ENCODE results near the gene CDK2AP2.
A peak's percentile ranks its signal among the peaks of the same experiment; 100 is the strongest.

CDK2AP2 gene

DNA sequence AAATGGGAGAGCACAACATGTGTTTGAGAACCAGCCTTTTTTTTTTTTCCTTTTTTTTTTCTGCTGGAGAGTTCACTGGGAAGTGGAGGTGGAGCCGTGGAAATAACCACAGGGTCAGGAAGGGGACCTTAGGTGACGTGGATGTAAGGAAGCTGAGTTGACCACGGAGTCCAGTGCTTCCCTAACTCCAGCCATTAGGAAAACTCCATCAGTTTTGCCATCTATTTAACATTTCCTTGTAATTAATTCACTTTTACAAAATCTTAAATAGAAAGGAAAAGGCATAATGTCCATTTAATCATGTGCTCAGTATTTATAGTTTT lies 2.0 kb upstream of the CDK2AP2 start:
- in situ Hi-C loops (cut with MboI; ENCODE audit: low sequenced_read_pairs, unreplicated experiment) = no loop called here
- no peak for DNase-seq (ENCODE audit: low spot score)
- TF ChIP-seq, protein P1, sequence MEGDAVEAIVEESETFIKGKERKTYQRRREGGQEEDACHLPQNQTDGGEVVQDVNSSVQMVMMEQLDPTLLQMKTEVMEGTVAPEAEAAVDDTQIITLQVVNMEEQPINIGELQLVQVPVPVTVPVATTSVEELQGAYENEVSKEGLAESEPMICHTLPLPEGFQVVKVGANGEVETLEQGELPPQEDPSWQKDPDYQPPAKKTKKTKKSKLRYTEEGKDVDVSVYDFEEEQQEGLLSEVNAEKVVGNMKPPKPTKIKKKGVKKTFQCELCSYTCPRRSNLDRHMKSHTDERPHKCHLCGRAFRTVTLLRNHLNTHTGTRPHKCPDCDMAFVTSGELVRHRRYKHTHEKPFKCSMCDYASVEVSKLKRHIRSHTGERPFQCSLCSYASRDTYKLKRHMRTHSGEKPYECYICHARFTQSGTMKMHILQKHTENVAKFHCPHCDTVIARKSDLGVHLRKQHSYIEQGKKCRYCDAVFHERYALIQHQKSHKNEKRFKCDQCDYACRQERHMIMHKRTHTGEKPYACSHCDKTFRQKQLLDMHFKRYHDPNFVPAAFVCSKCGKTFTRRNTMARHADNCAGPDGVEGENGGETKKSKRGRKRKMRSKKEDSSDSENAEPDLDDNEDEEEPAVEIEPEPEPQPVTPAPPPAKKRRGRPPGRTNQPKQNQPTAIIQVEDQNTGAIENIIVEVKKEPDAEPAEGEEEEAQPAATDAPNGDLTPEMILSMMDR (IDR thresholded peaks at IDR 0.05; ENCODE audit: borderline replicate concordance, control extremely low read depth, extremely low read depth, insufficient read depth, missing control alignments) = no peak

GRCh38 chr11:67508486-67509121 lies 642 bp upstream of the CDK2AP2 start:
- in situ Hi-C loops (cut with MboI; ENCODE audit: low sequenced_read_pairs, unreplicated experiment) = loop anchor here (10.0 kb wide), 1 partner anchor 124 kb away; no protein-coding TSS in a partner anchor
- peak; percentile 99 for DNase-seq (ENCODE audit: low spot score)
- TF ChIP-seq, protein P1 (IDR thresholded peaks at IDR 0.05; ENCODE audit: borderline replicate concordance, control extremely low read depth, extremely low read depth, insufficient read depth, missing control alignments) = no peak

- TF ChIP-seq, protein P1 (IDR thresholded peaks at IDR 0.05; ENCODE audit: borderline replicate concordance, control extremely low read depth, extremely low read depth, insufficient read depth, missing control alignments) = no peak
- in situ Hi-C loops (cut with MboI; ENCODE audit: low sequenced_read_pairs, unreplicated experiment) = loop anchor here (10.0 kb wide), 1 partner anchor 123 kb away; no protein-coding TSS in a partner anchor
- no peak for DNase-seq (ENCODE audit: low spot score)
Measured at GRCh38 chr11:67507242-67507863, 609 bp downstream of the CDK2AP2 start.

GRCh38 chr11:67506426-67507051 lies 1.4 kb downstream of the CDK2AP2 start:
- in situ Hi-C loops (cut with MboI; ENCODE audit: low sequenced_read_pairs, unreplicated experiment) = loop anchor here (10.0 kb wide), 1 partner anchor 122 kb away; no protein-coding TSS in a partner anchor
- DNase-seq (ENCODE audit: low spot score) = no peak
- TF ChIP-seq, protein P1 (IDR thresholded peaks at IDR 0.05; ENCODE audit: borderline replicate concordance, control extremely low read depth, extremely low read depth, insufficient read depth, missing control alignments) = no peak

DNA sequence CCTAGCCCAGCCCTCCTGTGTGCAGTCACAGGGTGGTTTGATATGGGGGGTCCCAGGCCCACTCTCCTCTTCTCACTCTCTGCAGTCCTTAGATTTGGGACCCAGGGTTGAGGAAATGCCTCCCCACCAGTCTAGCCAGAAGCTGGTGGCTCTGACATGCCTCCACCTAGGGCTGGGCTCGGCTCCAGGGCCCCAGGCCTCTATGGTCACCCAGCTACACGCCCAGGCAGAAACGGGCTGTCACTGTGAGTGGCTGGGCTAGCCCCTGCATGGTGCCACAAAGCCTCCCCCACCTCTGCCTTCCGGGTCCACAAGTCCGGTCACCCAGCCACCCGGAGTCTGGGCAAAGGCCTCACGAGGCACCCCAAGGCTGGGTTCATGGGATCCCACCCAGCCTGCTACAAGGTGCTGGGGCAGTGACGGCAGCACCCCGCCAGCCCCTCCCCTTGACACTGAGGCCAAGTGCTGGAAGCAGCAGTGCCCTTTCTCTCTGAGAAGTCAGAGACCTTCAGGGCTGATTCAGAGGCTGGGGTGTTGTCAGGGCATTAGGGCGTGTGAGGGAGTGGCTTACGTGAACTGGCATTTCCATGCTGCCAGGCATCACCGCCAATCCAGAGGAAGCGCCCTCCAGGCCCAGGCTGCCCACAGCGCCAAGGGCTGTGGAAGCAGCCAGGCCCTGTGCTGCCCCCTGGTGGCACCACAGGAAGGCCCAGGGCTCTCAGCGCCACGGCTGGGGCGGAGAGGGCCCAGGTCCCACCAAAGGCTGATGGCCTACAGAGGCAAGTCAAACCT lies 2.2 kb downstream of the CDK2AP2 start:
- in situ Hi-C loops (cut with MboI; ENCODE audit: low sequenced_read_pairs, unreplicated experiment) = loop anchor here (10.0 kb wide), 1 partner anchor 121 kb away; no protein-coding TSS in a partner anchor
- TF ChIP-seq, protein P1 (IDR thresholded peaks at IDR 0.05; ENCODE audit: borderline replicate concordance, control extremely low read depth, extremely low read depth, insufficient read depth, missing control alignments) = peak; percentile 95
- DNase-seq (ENCODE audit: low spot score) = peak; percentile 85

DNA sequence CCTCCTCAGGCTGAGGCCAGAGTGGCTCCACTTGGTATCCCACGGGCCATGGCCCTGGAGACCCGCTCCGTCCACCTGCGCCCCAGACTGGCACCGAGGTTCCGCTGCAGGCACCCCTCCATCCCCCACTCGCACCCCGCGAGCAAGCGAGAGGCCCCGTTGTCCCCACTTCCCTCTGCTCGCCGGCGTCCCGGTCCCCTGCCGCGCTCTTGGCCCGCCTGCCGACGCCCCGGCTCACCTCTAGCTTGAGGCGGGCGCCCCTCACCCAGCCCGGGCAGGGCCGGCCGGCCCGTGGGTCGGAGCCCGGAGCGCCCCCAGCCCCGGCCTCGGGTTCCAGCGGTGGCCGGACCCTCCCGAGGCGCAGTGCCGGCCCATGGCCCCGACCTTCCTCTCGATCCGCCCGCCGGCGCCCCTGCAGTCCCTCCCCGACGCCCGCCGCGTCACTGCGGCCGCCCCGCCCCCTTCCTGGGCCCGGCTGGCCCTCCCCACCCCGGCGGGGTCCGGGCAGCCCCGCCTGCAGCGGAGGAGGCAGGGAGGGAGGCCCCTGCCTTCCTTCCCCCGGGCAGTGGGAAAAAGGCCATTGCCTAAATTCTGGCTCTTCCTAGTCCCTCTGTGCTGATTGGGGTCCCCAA lies 2.9 kb downstream of the CDK2AP2 start, which contains the start of gene PITPNM1:
TSS of gene PITPNM1 (minus strand) at position 414 of the 632 bp plus-strand sequence. CDS start 1,183 bp downstream, outside the sequence.
- peak; percentile 91 for DNase-seq (ENCODE audit: low spot score)
- in situ Hi-C loops (cut with MboI; ENCODE audit: low sequenced_read_pairs, unreplicated experiment) = loop anchor here (10.0 kb wide), 1 partner anchor 120 kb away; no protein-coding TSS in a partner anchor
- TF ChIP-seq, protein P1 (IDR thresholded peaks at IDR 0.05; ENCODE audit: borderline replicate concordance, control extremely low read depth, extremely low read depth, insufficient read depth, missing control alignments) = no peak
